SKM-1 (cell line): ENCODE results near the gene NR2C2.
"Not testable (repeated sequence)": the region's sequence is repeated elsewhere in the genome, so short reads cannot be mapped to it uniquely, and the experiment has no call there.

Experiments
- DNase-seq: peaks from one replicate; lab custom pipeline; 2025; ENCODE audit not compliant: unreplicated experiment; lab: John Stamatoyannopoulos, UW

Gene NR2C2

GRCh38 chr3:14957153-14957552, 9.8 kb downstream of the NR2C2 start:
- DNase-seq = no peak

GRCh38 chr3:14957925-14958324, 10.5 kb downstream of the NR2C2 start:
- DNase-seq = no peak

DNA sequence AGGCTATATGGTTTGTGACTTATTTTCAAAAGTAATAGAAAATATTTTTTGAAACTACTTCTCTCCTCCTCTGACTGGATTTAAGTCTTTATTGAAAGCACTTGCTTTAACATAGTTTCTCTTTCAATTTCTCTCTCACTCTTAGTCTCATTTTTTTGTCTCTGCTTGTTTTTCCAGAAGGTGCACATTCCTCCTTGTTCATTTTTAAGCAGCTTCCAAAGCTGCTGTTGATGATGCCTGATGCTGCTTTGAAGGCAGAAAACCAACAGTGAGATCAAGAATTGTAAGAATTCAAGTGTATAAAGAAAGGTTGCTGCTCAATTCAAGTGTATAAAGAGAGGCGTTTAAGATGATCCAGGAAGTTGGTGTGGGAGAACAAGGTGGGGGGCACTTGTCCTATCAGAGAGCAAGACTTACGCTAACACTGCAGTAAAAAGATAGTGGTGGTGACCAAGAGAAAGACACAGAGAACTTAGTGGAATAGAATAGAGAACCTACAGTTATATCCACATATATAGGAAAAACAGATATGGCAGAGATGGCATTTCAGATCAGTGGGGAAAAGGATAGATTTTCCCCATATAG, 12.1 kb downstream of the NR2C2 start:
- DNase-seq = no peak

GRCh38 chr3:14962762-14963161, 15.4 kb downstream of the NR2C2 start:
- DNase-seq = no peak

DNA sequence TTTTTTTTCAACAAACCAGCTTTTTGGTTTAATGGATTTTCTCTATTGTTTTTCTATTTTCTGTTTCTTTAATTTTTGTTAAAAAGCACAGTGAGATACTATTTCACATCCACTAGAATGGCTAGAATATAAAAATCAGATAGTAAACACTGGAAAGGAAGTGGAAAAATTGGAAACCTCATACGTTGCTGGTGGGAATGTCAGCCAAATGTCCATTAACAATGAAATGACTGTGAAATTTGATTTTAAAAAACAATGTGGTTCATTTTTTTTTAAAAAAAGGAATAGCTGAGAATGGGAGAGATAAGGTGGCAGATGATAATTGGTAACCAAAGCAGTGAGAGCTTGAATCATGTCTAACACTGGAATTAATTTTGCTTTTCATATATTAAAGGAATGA, 19.9 kb downstream of the NR2C2 start:
- DNase-seq = no peak

- DNase-seq = no peak
Measured at GRCh38 chr3:14969671-14970070, 22.3 kb downstream of the NR2C2 start.

DNA sequence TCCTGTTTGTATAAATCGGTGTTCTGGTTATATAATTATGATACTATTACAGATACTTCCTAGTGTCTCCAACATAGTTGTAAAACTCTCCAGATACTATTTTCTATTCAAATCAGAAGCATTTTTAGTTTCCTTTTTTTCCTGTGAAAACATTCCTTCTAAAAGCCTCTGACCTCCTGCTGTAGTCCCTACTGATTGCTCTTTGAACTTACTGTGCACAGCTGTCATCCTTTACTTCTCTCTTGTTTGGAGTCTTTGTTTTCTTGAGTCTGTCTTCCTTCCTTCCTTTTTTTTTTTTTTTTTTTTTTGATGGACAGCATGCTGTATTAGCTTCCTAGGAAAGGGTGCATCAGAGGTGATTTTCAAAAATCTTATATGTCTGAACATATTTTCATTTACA, 28.9 kb downstream of the NR2C2 start:
- no peak for DNase-seq

- DNase-seq = peak; percentile 33
Measured at GRCh38 chr3:14980689-14981088, 33.3 kb downstream of the NR2C2 start.

DNA sequence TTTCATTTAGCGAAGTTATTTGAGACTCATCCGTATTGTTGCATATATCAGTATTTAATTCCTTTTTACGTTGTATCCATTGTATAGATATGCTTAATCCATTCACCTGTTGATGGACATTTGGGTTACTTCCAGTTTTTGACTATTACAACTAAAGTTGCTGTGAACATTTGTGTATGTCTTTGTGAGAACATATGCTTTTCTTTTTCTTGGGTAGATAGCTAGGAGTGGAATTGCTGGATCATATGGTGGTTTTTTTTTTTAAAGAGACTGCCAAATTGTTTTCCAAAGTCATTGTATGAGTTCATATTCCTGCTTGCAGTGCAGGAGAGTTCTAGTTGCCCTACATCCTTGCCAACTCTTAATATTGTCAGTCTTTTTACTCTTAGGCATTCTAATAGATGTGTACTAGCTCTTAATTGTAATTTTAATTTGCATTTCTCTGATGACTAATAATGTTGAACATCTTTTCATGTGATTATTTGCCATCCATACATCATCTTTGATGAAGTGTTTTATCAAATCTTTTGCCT, 37.3 kb downstream of the NR2C2 start:
- DNase-seq = no peak

GRCh38 chr3:14988988-14989394, 41.6 kb downstream of the NR2C2 start:
- no peak for DNase-seq

GRCh38 chr3:14989943-14990779, 42.8 kb downstream of the NR2C2 start:
- DNase-seq = no peak

DNA sequence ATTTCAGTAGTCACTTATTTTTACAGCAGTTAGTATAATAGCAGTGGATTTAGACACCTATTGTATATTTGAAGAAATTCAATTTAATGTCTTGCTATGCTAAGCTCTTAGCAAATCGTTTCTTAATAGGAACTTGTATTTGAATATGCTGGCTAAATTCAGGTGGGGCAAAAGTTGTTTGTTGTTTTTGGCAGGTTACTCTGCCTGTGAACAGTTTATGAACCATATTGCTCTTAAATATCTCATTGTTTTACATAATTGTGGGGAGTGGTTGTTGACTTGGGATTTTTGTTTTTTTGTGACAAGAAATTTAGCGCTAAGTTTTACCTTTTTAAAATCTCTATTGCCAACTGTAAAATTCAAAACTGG, 43.4 kb downstream of the NR2C2 start:
- DNase-seq = no peak

- no peak for DNase-seq
Measured at GRCh38 chr3:14991151-14991742, 43.9 kb downstream of the NR2C2 start.

DNA sequence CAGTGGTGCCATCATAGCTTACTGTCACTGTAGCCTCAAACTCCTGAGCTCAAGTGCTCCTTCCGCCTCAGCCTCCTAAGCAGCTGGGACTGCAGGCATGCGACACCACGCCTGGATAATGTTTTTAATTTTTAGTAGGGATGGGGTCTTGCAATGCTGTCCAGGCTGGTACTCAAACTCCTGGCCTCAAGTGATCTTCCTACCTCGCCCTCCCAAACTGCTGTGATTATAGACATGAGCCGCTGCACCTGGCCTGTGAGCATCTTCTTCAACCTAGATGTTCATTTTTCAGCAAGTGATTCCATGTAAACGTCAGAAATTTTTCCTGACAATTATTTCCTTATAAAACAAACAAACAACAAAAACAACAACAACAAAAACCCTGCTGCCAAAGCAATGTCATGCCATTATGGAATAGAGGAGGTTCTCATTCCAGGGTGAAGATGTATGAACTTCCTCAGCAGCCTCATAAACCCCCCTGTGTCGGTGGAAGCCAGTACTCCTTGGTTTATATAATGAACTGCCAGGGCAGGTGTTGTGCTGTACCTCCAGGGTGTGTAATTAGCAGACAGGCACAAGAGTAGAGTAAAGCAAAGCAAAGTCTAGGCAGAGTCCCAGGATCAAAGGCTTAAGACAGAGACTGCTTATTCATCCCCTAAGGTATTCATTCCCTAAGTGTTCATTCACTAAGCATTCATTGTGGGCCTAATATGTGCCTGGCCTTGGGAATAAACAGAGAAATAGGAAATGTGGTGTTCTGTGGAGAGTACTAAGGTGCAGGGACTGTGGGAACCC, 44.6 kb downstream of the NR2C2 start:
- DNase-seq = no peak

DNA sequence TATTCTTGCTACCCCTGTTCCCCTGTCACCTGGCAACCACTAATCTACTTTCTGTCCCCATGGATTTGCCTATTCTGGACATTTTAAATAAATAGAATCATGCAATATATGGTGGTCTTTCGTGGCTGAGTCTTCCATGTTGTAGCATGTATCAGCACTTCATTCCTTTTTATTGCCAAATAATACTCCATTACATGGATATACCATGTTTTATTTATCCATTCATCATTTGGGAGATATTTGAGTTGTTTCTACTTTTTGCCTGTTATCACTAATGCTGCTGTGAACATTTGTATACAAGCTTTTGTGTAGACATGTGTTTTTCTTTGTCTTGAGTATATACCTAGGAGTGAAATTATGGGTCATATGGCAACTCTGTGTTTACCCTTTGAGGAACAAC, 50.6 kb downstream of the NR2C2 start:
- no peak for DNase-seq

- DNase-seq = not testable (repeated sequence)
Measured at GRCh38 chr3:14999182-14999581, 51.8 kb downstream of the NR2C2 start.

DNA sequence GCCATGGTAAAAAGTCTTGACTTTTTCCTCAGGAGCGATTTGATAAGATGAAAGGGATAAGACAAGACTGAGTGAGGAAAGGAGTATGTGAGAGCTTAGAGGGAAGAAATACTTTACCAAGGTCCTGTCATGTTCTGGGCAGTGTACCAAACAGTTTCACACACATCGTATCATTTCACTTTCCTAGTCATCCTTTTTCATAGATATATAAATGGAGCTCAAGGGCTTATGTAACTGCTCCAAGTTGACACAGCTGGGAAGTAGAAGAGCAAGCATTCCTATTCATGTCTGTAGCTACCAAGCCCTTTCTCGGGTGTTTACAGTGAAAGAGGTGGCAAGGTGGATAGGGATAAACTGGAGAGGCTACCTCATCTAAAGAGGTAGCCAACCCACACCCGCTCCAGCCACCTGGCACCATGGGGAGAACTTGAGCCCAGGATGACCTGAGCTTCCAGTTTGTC, 60.3 kb downstream of the NR2C2 start:
- DNase-seq = no peak

DNA sequence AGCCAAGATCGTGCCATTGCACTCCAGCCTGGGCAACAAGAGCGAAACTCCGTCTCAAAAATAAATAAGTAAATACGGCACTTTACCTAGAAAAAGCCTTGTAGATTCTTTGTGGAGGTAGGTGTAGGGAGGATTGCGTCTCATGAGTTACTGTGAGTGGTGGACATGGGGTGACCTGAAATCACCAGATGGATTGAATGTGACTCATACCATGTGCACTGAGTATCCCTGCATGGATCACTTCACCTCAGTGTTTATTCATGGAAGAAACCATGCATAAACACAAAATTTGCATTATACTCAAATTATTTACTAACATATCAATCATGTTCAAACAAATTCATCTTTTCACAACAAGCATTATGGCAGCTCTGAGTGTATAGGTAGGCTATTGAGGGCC, 61.8 kb downstream of the NR2C2 start:
- no peak for DNase-seq

DNA sequence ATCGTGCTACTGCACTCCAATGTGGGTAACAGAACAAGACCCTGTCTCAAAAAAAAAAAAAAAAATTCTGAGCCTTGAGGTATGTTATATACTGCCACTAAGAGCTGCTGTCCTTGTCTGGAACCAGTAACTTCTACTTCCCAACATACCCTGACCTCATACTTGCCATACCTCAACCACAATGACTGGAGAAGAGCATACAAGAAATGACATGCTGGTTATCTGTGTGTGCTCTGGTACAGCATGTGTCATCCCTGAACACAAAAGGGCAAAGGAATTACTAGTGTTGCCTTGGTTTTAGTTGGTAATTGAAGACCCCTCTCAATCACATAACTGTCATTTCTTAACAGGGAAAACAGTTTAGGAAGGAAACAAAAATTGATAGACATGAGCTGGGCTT, 63.3 kb downstream of the NR2C2 start:
- no peak for DNase-seq

GRCh38 chr3:15011174-15011573, 63.8 kb downstream of the NR2C2 start:
- DNase-seq = no peak

- DNase-seq = no peak
Measured at GRCh38 chr3:15014606-15015328, 67.4 kb downstream of the NR2C2 start.
